HG03280 (cell line): ENCODE results near the gene ZBTB16.

Experiments
- ATAC-seq: cut with Tn5 transposase; IDR thresholded peaks from one replicate; pipeline ENCODE4 v1.9.1; 2021; ENCODE audit warnings: mild to moderate bottlenecking, moderate library complexity; ENCODE audit not compliant: unreplicated experiment

The ZBTB16 gene

DNA sequence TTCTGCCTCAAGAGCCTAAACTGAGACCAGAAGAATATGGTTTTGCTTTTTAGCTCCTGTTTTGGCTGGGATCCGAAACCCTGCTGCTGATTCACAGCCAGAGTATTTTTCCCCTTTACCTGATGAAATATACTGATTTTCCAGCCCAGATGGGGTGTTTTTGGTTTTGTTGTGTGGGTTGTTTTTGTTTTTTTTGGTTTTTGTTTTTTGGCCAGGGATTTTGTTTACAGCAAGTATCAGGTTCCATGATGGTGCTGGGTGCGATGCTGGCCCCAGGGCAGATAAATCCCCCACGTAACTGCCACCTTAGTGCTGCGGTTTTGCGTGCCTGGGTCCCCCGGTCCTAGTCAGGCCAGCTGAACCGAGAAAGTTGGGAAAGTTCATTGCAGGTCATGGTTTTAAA is 103.7 kb downstream of the ZBTB16 start:
- no peak for ATAC-seq

DNA sequence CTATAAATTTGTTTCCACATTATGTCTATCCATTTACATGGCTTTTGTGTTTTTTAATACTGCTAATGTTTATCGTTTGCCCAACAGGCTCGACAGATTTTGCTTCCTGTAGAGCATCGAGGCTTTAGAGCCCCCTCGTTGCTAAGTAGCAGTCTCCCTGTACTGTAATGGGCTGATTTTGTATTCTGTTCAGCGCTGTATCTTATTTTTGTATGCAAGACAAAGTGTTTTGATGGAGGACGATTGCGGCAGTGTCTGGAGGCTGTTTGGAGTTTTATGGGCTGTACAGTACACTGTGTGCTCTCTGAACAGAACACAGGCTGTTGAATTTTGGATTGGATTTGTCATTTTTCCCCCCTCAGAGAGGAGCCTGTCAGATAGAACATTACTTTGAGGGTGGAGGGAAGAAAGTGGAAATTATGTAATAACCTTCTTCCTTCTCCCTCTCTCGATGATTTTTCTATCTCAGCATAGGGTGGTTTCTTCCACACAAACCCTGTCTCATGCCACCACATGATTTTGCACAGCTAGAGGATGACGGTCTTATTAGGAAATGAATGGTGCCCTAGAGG is 104.4 kb downstream of the ZBTB16 start:
- no peak for ATAC-seq

GRCh38 chr11:114164546-114164945 is 105.0 kb downstream of the ZBTB16 start:
- no peak for ATAC-seq

- no peak for ATAC-seq
Measured at GRCh38 chr11:114165326-114166230, 106.1 kb downstream of the ZBTB16 start.

DNA sequence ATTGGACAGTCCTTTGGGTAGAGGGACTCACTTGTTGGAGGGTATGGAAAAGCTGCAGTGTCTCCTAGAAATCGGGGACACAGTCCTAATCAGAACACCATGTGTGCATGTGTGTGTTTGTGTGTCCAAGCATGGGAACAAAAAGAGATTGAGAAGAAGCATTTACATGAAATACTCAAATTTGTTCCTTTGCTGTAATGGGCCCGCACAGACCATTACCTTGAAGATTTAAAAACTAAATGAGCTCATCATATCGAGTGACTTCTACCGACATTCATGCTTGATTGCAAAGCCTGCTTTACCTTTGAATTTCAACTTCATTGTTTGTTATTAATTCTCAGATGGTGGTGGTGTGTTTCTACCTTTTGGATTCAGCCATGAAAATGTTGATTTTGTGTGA is 106.9 kb downstream of the ZBTB16 start:
- no peak for ATAC-seq

- no peak for ATAC-seq
Measured at GRCh38 chr11:114166897-114167323, 107.4 kb downstream of the ZBTB16 start.

- no peak for ATAC-seq
Measured at GRCh38 chr11:114167355-114167754, 107.8 kb downstream of the ZBTB16 start.

- ATAC-seq: no peak
Measured at GRCh38 chr11:114167771-114168448, 108.4 kb downstream of the ZBTB16 start.

DNA sequence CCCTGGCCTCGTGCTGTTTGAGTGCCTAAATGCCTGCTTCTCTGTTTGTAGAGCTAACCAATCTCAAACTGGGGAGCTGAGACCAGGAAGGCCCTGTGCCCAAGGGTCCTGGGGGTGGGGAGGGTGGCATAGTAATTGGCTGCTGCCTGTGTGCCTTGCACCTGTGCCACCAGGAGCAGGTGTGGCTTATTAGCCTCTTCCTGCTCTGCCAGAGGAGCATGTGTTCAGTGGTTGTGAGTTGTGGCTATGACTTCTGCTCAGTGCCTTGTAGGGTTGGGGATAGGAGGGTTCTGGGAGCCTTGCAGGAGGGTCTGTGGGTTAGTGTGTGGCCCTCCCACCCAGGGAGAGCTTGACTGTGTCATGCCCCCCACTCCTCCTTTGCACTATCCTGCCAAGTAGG is 109.2 kb downstream of the ZBTB16 start:
- no peak for ATAC-seq

DNA sequence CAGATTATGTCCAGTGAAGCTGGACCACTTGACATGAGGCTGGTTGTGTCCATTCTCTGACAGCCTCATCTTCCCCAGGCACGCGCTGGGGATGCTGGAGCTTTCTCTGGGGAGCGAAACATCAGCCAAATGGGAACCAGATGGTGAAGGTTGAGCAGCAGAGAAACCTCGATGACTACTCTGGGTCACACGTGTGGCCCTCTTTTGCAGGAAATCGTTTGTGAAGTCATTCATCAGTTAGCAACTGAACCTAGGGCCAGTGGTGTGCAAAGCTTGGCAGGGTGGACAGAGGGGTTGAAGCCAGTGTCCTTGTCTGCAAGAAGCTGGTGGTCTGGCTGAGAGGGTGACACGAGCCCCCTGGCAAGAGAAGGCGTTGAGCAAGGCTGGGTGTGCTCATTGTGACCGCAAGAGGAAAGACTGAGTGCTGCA is 109.8 kb downstream of the ZBTB16 start:
- no peak for ATAC-seq

DNA sequence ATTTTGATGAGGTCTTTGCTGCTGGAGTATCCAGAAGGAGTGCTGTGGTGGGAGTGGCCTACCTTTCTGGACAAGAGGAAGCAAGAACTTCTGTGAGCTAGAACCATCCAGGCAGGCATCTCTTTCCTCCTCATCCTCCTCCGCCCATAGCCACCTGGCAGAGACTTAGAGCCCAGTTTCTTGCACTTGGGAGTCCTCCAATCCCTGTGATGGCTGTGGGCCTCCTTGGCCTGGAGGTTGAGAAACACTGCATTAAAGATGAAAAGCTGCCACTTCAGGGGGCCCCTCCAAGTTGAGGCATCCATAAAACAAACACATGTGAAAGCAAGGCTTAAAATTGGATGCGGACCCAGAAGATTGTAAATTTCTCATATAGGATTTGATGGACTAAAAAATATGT is 110.3 kb downstream of the ZBTB16 start:
- ATAC-seq: no peak

GRCh38 chr11:114170226-114170625 is 110.7 kb downstream of the ZBTB16 start:
- no peak for ATAC-seq

GRCh38 chr11:114171257-114172054 is 111.9 kb downstream of the ZBTB16 start:
- ATAC-seq: no peak

GRCh38 chr11:114172055-114172861 is 112.7 kb downstream of the ZBTB16 start:
- ATAC-seq: no peak

GRCh38 chr11:114172871-114173444 is 113.4 kb downstream of the ZBTB16 start:
- no peak for ATAC-seq

- no peak for ATAC-seq
Measured at GRCh38 chr11:114173843-114174242, 114.3 kb downstream of the ZBTB16 start.

DNA sequence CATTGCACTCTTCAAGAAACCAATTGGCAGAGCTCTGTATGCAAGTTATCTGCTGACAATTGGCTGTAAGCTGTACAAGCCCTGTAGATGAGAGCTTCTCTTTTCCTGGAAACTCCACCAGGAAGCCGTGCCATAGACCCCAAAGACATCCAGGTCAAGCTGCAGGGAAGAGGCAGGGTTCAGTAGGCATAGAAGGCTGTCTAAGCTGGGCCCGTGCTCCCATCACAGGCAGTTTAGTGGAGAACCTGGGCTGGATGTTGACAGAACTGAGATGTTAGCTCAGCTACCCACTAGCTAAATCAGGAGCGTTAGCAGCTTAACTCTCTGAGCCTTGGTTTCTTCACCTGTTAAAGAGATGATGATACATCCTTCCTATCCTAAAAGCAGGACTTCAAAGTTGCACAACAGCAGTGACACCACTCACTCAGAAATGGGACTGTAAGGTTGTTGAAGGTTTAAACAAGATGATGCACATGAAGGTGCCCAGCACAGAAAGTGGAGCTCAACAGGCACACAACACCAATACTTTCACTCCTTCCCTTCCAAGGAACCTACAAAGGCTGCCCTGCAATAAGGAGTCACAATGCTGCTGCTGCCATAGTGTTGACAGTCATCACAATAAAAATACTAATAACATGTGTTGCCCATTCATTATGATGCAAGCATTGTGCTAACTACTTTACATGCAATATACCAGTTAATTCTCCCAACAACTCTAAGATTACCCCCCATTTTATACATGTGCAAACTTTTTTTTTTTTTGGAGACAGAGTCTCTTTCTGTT is 115.4 kb downstream of the ZBTB16 start:
- ATAC-seq: no peak

GRCh38 chr11:114175706-114176105 is 116.2 kb downstream of the ZBTB16 start:
- no peak for ATAC-seq

- ATAC-seq: no peak
Measured at GRCh38 chr11:114176321-114176720, 116.8 kb downstream of the ZBTB16 start.
